HG03135 (cell line): ENCODE measurements around the gene SMG7.
"Not testable (repeated sequence)": the region's sequence is repeated elsewhere in the genome, so short reads cannot be mapped to it uniquely, and the experiment has no call there.

Source experiments
- ATAC-seq: cut with Tn5 transposase; IDR thresholded peaks from one replicate; pipeline ENCODE4 v1.9.1; 2021; ENCODE audit warnings: mild to moderate bottlenecking, moderate library complexity; ENCODE audit not compliant: unreplicated experiment

SMG7 gene

GRCh38 chr1:183472488-183473216 lies at the start of gene SMG7:
Gene SMG7 (plus strand): TSS chr1:183472499. CDS start chr1:183472621, 122 bp downstream.
- ATAC-seq: peak; percentile 10

GRCh38 chr1:183423541-183423940 lies 48.8 kb upstream of the SMG7 start:
- no peak for ATAC-seq

GRCh38 chr1:183424691-183425090 lies 47.6 kb upstream of the SMG7 start:
- ATAC-seq: no peak

- ATAC-seq: not testable (repeated sequence)
Observed at GRCh38 chr1:183427591-183427990, 44.7 kb upstream of the SMG7 start.

DNA sequence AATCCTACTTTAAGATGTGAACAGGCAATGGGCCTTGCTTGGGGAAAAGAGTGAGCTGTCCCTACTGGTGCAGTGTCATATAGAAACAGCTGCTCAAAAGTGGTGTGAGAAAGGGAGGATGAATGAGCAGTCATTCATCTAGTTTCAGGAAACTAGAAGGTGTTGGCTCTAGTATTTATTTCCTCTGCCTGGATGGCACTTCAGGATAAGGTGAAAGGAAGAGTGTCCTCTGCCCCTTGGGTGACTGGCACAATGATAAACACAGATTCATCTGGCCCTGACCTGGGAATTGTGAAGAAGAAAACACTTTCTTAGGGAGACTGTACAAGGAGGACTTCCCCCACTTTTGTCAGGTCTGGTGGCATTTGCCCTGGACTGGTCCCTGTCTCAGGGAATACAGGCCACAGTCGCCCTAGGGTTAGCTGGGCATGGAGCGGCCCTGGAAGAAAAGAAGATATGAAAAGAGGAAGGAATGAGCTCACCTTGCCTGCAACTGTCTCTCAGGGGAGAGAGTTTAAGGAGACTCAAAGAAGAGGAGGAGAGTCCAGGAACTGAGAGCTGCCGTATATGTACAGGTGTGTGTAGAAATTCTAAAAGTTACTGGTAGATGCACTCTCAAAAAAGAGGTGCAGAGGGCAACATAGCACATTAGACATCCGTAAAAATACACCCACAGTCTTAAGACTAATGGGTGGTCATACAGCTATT lies 40.3 kb upstream of the SMG7 start:
- ATAC-seq: no peak

GRCh38 chr1:183432548-183432875 lies 39.8 kb upstream of the SMG7 start:
- no peak for ATAC-seq

DNA sequence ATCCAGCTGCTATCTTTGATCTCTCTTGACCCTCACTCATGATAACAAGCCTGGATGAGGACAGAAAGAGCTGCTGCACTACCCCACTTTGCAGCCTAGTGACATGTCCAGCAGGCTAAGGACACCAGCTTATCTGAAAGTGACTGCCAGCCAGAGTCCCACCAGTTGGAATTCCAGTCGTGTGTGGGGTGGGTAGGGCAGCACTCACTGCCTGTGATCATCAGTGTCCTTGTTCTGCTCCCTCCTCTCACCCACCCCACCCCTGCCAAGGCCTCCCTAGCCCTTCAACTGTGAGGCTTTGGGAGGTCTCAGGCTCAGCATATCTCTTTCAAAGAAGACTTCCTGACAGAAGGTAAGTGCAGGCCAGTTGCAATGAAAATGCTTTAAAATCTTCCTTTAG lies 38.6 kb upstream of the SMG7 start:
- ATAC-seq: no peak

DNA sequence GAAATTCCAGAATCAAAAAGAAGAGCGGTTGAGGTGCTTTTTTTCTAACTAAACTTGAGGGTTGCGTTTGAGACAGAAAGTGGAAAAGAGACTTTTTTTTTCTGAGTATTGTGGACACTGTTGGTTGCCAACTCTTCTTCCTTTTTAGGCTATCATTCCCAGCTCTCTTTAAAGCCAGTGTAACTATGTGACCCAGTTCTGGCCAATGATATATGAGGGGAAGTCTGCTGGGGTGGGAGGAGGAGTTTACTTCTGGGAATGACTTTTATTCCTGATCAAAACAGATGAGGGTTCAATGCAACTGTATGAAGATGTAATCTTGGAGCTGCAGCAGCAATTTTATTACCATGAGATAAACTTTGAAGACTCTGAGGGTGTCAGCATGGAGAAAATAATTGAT lies 36.8 kb upstream of the SMG7 start:
- ATAC-seq: no peak

GRCh38 chr1:183438060-183438459 lies 34.2 kb upstream of the SMG7 start:
- no peak for ATAC-seq

GRCh38 chr1:183443011-183443410 lies 29.3 kb upstream of the SMG7 start:
- ATAC-seq: no peak

DNA sequence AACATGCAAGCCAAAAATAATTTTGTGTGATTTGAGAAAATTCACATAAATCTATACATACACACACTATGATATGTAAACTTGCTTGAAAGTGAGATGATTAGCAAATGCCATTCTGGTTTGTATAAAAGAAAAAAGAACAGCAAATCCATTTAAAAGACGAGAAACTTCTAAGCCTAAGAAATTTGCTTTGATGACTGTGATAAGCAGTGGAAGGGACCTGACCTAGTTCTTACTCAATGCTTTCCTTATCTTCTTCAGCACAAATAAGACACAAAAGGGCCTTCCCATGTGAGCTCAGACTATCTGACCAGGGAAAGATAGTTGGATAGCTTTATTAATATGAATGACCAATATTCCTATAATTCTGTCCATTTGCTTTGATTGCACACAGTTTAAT lies 28.8 kb upstream of the SMG7 start:
- no peak for ATAC-seq

DNA sequence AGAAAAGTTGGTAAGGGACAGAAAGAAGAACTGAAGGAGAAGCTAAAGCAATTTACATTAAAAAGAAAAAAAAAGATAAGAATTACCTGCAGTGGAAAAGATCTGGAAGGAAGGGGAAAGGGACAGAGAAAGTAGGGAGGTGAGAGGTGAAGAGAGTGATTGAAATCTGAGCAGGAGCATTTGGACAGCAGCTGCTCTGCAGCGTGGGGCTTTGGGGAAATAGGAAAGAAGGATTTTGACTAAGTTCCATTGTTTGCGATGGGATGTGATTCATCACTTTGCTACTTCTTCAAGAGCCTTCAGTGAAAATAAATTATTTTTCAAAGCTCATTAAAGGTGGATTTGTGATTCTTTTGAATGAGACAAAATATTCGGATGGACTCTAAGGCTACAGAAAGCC lies 28.1 kb upstream of the SMG7 start:
- ATAC-seq: no peak

DNA sequence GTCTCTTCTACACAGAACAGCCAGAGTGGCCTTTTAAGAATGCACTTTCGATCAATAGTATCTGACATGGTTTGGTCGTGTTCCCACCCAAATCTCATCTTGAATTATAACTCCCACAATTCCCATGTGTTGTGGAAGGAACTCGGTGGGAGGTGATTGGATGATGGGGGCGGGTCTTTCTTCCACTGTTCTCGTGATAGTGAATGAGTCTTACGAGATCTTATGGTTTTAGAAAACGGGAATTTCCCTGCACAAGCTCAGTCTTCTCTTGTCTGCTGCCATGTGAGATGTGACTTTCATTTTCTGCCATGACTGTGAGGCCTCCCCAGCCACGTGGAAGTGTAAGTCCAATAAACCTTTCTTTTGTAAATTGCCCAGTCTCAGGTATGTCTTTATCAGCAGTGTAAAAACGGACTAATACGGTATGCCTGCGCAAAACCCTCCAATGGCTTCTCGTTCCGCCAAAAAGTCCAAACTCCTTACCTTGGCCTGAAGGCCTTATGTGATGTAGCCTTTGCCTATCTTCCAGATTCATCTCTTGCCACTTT lies 23.0 kb upstream of the SMG7 start:
- no peak for ATAC-seq

- ATAC-seq: no peak
Observed at GRCh38 chr1:183450093-183450492, 22.2 kb upstream of the SMG7 start.

- no peak for ATAC-seq
Observed at GRCh38 chr1:183454377-183454776, 17.9 kb upstream of the SMG7 start.

DNA sequence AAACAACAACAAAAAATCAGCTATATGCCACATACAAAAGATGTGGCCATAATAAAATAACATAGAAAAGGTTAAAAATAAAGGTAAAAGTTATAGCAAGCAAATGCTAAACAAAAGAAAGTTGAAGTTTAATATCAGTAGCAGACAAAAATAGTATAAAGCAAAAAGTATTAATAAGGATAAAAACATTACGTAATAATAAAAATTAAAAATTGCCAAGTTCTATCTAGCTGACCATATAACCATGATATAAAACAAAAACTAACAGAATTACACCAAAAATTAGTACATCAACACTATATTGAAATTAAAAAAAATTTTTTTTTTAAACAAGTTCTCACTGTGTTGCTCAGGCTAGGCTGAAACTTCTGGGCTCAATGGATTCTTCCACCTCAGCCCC lies 15.5 kb upstream of the SMG7 start:
- no peak for ATAC-seq

DNA sequence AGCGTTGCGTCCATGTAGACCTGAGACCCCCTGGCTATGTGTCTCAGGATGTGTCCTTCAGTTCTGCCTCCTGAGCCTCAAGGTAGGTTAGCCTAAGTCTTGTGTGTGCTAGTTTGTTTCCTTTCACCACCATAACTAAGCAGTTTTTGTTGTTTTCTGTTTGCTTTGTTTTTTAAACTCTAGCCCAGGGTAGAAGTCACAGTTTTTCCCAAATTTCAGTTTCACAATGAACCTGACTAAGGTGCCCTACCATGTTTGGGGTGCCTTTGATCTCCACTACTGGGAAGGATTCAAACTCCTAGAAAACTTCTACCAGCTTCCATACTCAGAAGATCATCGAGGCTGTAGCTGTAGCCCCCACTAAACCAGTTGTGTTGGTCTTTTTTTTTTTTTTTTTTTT lies 14.8 kb upstream of the SMG7 start:
- ATAC-seq: no peak

GRCh38 chr1:183460596-183460995 lies 11.7 kb upstream of the SMG7 start:
- ATAC-seq: no peak

- ATAC-seq: no peak
Observed at GRCh38 chr1:183461350-183461749, 10.9 kb upstream of the SMG7 start.

- no peak for ATAC-seq
Observed at GRCh38 chr1:183463566-183463965, 8.7 kb upstream of the SMG7 start.

DNA sequence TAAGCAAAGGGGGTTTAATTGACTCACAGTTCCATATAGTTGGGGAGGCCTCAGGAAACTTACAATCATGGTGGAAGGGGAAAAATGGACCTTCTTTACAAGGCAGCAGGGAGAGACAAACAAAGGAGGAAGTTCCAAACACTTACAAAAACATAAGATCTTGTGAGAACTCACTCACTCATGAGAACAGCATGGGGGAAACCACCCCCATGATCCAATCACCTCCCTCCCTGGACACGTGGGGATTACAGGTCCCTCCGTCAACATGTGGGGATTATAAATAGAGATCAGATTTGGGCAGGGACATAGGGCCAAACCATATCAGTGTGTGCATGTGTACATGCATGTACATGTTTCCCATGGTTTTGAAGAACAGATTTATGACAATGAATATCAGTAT lies 5.5 kb upstream of the SMG7 start:
- ATAC-seq: no peak

DNA sequence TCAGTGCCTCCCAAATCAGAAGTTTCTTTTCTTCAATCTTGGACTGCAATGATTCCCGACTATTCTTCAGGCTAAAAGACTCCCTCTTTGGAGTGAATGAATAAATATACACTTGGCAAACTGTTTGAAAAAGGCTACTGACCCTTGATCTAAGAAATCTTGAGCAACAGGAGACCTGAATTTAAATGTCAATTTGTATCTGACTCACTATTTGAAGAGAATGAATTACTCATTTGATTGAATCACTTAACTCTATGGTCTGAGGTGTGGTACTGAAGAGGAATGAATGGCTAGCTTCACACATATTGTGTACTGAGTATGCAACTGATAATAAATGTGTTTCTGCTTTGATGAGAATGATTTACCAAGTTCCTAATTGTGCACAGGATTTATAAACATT lies 4.6 kb upstream of the SMG7 start:
- ATAC-seq: no peak
